ENCODE measurements around the gene MCF2L.

GRCh38 chr13:113045251-113046127 is 76.5 kb downstream of the MCF2L start:
- TF ChIP-seq ZNF592 (IDR thresholded peaks at IDR 0.05) (no peak), CTCF (IDR thresholded peaks at IDR 0.05 in 2 of 3, conservative IDR thresholded peaks at IDR 0.05 in 1 of 3; ENCODE audit: control insufficient read depth in 2 of 3, extremely low read depth in 1 of 3, insufficient read depth in 1 of 3, low read depth in 3 of 3, low read length in 3 of 3) (no peak), CHD4 (IDR thresholded peaks at IDR 0.05) (no peak), SRF (IDR thresholded peaks at IDR 0.05; ENCODE audit: low read depth in 2 of 2, low read length in 2 of 2) (no peak), CEBPB (IDR thresholded peaks at IDR 0.05; ENCODE audit: borderline replicate concordance in 1 of 2, low read depth in 2 of 2, low read length in 2 of 2) (no peak)
